Renal pelvis (tissue), 12 donors: ENCODE measurements around the gene CNTN6. TPM values are rescaled to one million over a fixed set of nuclear protein-coding genes. Genes with fewer than 3 reads are reported as not detected.

Source experiments
- DNase-seq: peaks from one replicate; pipeline ENCODE4 v3.0.0-alpha.2; 2013
- long read RNA-seq, 16 experiments: transcript quantifications; one replicate each; lab custom pipeline, GENCODE V29; 2026
- polyA plus RNA-seq, 3 donors: library from polyadenylated mRNA; unstranded; fragments of 120-200 nt; gene quantifications; one replicate each; pipeline ENCODE4 v1.2.1, GENCODE V29; 2013; ENCODE audit not compliant: insufficient read length in 3 of 3

The CNTN6 gene
- 1 to 10 TPM; 2.9 to 3.8 (median 3.7) TPM for polyA plus RNA-seq
- long read RNA-seq, donor 1 = 0 reads
- long read RNA-seq, donor 2 = 0 reads
- long read RNA-seq, donor 3 = 0 reads
- long read RNA-seq, donor 4 = 0 reads
- long read RNA-seq, donor 5 = 0 reads
- long read RNA-seq, donor 6, partial matches to known transcripts = 0 of 1 reads
- long read RNA-seq, donor 6, other reads (novel, unspliced or antisense) = 0 of 1 reads
- long read RNA-seq, donor 7, full-length matches to known transcripts = 1 of 1 reads
- long read RNA-seq, donor 7, partial matches to known transcripts = 0 of 1 reads
- long read RNA-seq, donor 7, other reads (novel, unspliced or antisense) = 0 of 1 reads
- long read RNA-seq, donor 8, full-length matches to known transcripts = 1 of 1 reads
- long read RNA-seq, donor 8, partial matches to known transcripts = 0 of 1 reads
- long read RNA-seq, donor 8, other reads (novel, unspliced or antisense) = 0 of 1 reads
- long read RNA-seq, donor 9 = 0 reads
- long read RNA-seq, donor 10 = 0 reads
- long read RNA-seq, donor 11 = 0 reads
- long read RNA-seq, donor 12 = 0 reads
- long read RNA-seq, donor 13, partial matches to known transcripts = 0 of 1 reads
- long read RNA-seq, donor 13, other reads (novel, unspliced or antisense) = 0 of 1 reads
- long read RNA-seq, donor 14 = 0 reads
- long read RNA-seq, donor 15 = 0 reads
- long read RNA-seq, donor 16 = 0 reads

GRCh38 chr3:1092771-1093170 lies at the start of gene CNTN6:
Gene CNTN6 (plus strand): TSS chr3:1093024. CDS start chr3:1148009, 54,985 bp downstream.
- peak; percentile 41 for DNase-seq

GRCh38 chr3:1048558-1048957 lies 44.3 kb upstream of the CNTN6 start:
- DNase-seq = no peak

GRCh38 chr3:1055870-1056269 lies 37.0 kb upstream of the CNTN6 start:
- no peak for DNase-seq

GRCh38 chr3:1056744-1057143 lies 36.1 kb upstream of the CNTN6 start:
- no peak for DNase-seq

GRCh38 chr3:1057436-1057835 lies 35.4 kb upstream of the CNTN6 start:
- DNase-seq = no peak

- no peak for DNase-seq
Measured at GRCh38 chr3:1068985-1069384, 23.8 kb upstream of the CNTN6 start.

- no peak for DNase-seq
Measured at GRCh38 chr3:1072041-1072440, 20.8 kb upstream of the CNTN6 start.

GRCh38 chr3:1079662-1080061 lies 13.2 kb upstream of the CNTN6 start:
- no peak for DNase-seq

GRCh38 chr3:1082108-1082507 lies 10.7 kb upstream of the CNTN6 start:
- peak; percentile 52 for DNase-seq

- DNase-seq = peak; percentile 62
Measured at GRCh38 chr3:1087066-1087560, 5.7 kb upstream of the CNTN6 start.

- DNase-seq = no peak
Measured at GRCh38 chr3:1088503-1088902, 4.3 kb upstream of the CNTN6 start.

- DNase-seq = no peak
Measured at GRCh38 chr3:1091286-1091685, 1.5 kb upstream of the CNTN6 start.

- no peak for DNase-seq
Measured at GRCh38 chr3:1092061-1092460, 763 bp upstream of the CNTN6 start.

GRCh38 chr3:1093217-1093616 lies 393 bp downstream of the CNTN6 start:
- DNase-seq = no peak

GRCh38 chr3:1103525-1103924 lies 10.7 kb downstream of the CNTN6 start:
- DNase-seq = no peak

GRCh38 chr3:1117843-1118473 lies 25.1 kb downstream of the CNTN6 start:
- no peak for DNase-seq

- no peak for DNase-seq
Measured at GRCh38 chr3:1131166-1131565, 38.3 kb downstream of the CNTN6 start.

- DNase-seq = no peak
Measured at GRCh38 chr3:1135194-1135593, 42.4 kb downstream of the CNTN6 start.

GRCh38 chr3:1138036-1138435 lies 45.2 kb downstream of the CNTN6 start:
- DNase-seq = no peak

- no peak for DNase-seq
Measured at GRCh38 chr3:1139071-1139470, 46.2 kb downstream of the CNTN6 start.

- DNase-seq = no peak
Measured at GRCh38 chr3:1147326-1147725, 54.5 kb downstream of the CNTN6 start.

GRCh38 chr3:1147819-1148218 lies 55.0 kb downstream of the CNTN6 start:
- DNase-seq = no peak

- no peak for DNase-seq
Measured at GRCh38 chr3:1164101-1164500, 71.3 kb downstream of the CNTN6 start.
